GM21723 (cell line): ENCODE data around the gene FAM83F.
A peak's percentile ranks its signal among the peaks of the same experiment; 100 is the strongest.

ENCODE experiments used
- ATAC-seq: cut with Tn5 transposase; IDR thresholded peaks from one replicate; pipeline ENCODE4 v1.9.1; 2021; ENCODE audit warnings: mild to moderate bottlenecking, moderate library complexity; ENCODE audit not compliant: unreplicated experiment

The FAM83F gene

DNA sequence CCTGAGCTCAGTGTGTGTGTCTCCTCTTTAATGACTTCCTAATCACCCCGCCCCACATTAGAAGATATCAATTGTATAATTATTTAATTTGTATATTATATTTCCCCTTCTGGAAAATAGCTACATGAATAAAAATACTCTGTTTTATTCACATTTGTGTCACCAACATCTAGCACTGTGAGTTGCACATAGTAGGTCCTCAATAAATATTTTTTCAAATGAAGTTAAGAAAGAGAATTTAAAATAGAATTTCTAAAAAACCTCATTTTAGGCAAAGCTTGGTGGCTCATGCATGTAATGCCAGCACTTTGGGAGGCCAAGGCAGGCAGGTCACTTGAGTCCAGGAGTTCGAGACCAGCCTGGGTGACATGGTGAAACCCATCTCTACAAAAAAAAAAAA, 59.7 kb downstream of the FAM83F start:
- no peak for ATAC-seq

- ATAC-seq: peak; percentile 67
Observed at GRCh38 chr22:40055143-40055883, 60.6 kb downstream of the FAM83F start.

DNA sequence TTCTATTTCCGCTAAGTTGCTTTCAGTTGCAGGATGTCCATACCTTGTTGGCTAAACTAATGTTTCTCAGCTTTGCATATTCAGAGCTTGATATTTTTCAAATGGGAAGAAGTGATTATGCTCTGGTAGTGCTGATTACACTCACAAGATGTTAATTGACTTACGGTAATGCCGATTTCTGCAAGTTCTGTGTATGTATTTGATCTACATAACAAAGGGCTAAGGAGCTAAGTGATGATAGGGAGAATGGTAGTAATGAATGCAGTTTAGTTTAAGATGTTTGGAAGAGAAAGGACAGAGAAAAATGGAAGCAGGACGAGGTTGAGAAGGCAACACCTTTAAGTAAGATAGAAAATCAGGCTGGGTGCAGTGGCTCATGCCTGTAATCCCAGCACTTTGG, 61.4 kb downstream of the FAM83F start:
- ATAC-seq: no peak

- no peak for ATAC-seq
Observed at GRCh38 chr22:40056559-40056958, 61.8 kb downstream of the FAM83F start.

DNA sequence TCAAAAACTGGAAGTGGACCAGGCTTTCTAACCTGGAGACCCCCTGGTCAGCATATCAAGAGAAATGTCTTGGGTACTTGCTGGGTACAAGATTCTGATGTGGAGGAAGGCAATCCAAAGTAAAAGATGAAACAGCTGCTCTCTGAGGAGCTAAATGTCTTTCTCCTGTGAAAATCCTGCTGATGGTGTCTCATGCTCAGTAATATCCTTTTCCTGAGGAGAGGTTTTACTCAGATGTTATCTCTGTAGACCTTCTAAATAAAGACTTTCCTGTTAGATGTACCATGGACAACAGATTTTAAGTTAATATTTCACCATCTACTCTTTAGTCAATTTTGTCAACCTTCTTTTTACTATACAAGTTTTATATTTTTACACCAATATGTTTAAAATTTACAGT, 62.9 kb downstream of the FAM83F start:
- ATAC-seq: no peak

DNA sequence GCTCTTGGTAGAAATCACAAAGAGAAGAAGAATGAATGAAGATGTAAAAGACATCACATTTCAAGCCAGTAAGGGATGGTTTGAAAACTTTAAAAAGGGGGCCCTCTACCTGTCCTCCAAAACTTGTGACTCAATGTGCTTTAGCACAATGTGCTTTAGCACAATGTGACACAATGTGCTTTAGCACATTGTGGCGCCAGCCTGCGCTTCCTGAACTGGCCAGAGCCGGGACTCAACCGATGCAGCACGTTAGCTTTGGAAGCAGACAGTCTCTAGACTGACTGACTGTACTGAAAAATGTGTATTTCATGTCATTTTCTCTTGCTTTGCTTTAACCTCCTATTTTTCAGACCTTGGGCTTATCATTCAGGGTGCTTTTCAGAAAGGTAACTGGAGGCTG, 63.5 kb downstream of the FAM83F start:
- ATAC-seq: no peak

- no peak for ATAC-seq
Observed at GRCh38 chr22:40065981-40066380, 71.2 kb downstream of the FAM83F start.

- ATAC-seq: no peak
Observed at GRCh38 chr22:40067639-40068038, 72.9 kb downstream of the FAM83F start.

- no peak for ATAC-seq
Observed at GRCh38 chr22:40070701-40071100, 75.9 kb downstream of the FAM83F start.

DNA sequence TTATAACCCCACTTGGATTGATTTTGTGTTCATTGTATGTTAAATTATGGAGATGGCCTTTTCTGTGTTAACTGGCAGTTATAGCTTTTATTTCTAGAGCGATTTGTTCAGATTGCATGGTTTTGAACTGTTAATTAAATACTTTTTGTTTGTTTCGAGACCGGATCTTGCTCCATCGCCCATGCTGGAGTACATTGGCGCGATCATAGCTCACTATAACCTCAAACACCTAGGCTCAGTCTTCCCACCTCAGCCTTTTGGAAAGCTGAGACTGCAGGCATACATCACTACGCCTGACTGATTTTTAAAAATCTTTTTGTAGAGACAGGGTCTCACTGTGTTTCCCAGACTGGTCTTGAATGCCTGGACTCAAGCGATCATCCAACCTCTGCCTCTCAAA, 77.0 kb downstream of the FAM83F start:
- ATAC-seq: no peak

GRCh38 chr22:40076702-40077645, 82.2 kb downstream of the FAM83F start:
- no peak for ATAC-seq

- no peak for ATAC-seq
Observed at GRCh38 chr22:40077646-40078016, 82.9 kb downstream of the FAM83F start.

DNA sequence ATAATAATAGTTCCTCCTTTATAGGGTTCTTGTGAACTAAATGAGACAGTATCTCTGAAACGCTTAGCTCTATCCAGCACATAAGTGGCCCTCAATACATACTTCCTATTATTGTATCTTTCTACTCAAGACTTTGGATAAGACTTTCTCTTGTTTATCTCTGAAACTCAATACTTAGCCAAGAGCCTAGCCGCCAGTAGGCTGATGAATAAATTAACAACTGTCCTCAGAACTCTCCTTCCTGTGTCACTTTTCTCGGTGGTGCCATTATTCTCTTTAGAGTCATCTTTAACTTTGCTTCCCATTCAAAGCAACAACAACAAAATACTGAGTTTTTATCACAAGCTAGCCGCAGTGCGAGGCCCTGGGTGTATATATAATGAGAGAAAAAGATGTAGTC, 86.9 kb downstream of the FAM83F start:
- ATAC-seq: no peak

DNA sequence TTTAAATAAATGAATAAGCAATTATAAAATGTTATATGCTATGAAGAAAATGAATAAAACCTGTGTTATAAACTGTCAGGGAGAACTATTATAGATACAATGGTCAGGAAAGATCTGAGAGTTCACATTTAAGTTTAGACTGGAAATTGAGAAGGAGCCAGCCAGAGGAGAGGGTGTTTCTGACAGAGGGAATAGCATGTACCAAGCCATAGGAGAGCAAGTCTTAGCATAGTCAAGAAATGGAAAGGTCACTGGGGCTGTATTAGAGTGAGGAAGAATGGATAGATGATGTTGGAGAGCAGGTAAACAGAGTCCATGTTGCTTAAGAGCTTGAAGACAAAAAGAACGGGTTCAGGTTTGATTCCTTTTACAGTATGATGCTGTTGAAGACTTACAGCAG, 87.4 kb downstream of the FAM83F start:
- ATAC-seq: no peak

- no peak for ATAC-seq
Observed at GRCh38 chr22:40083794-40084193, 89.0 kb downstream of the FAM83F start.

GRCh38 chr22:40084246-40084645, 89.5 kb downstream of the FAM83F start:
- no peak for ATAC-seq

DNA sequence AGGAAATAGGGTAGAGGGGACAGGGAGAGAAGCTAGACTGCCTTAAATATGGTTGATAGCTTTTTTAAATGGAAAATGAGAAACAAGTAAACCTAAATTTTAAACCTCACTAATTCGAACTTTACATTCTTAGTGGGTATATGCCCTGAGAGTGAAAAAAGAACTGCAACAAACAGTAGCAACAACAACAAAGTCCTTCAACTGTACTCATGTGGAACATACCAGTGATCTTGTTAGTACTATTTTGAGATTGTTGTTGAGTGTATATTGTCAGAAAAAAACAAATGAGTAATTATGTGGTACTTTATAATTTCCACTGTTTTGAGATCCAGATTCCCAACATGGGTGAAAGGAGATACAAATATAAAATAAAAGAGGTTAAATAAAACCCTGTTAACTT, 94.1 kb downstream of the FAM83F start:
- ATAC-seq: no peak
